GM12873 (cell line): ENCODE results near the gene MCTP2.

Experiments
- CTCF ChIP-seq: IDR thresholded peaks from 2 replicates; pipeline ENCODE4 v1.5.1; 2012; ENCODE audit warnings: low read depth, mild to moderate bottlenecking, moderate library complexity, low read length, control low read depth; ENCODE audit not compliant: insufficient read depth; ENCODE audit errors: missing control alignments

The MCTP2 gene

GRCh38 chr15:94327356-94327936, 96.1 kb downstream of the MCTP2 start:
- peak; percentile 60 for TF ChIP-seq CTCF

- TF ChIP-seq CTCF, result no peak
These were observed 100.4 kb downstream of the MCTP2 start for GRCh38 chr15:94331731-94332130.

GRCh38 chr15:94335616-94336015, 104.3 kb downstream of the MCTP2 start:
- no peak for TF ChIP-seq CTCF

GRCh38 chr15:94336817-94337467, 105.6 kb downstream of the MCTP2 start:
- TF ChIP-seq CTCF, result no peak

GRCh38 chr15:94338243-94338846, 107.0 kb downstream of the MCTP2 start:
- no peak for TF ChIP-seq CTCF

GRCh38 chr15:94346282-94346681, 114.9 kb downstream of the MCTP2 start:
- TF ChIP-seq CTCF, result no peak

GRCh38 chr15:94348084-94348483, 116.7 kb downstream of the MCTP2 start:
- TF ChIP-seq CTCF, result no peak
